Tibial artery (tissue), 4 donors: ENCODE measurements around the gene ZBTB16.
A peak's percentile ranks its signal among the peaks of the same experiment; 100 is the strongest.

ENCODE experiments used
- DNase-seq, 2 donors: peaks; one replicate each; pipeline ENCODE4 v3.0.0-alpha.2; 2019
- H3K27ac ChIP-seq, 2 donors: fragments of 200-600 bp; sonication (generic) in 1 of 2; 1 replicate in 1 of 2; 2 replicates in 1 of 2; pipeline ENCODE4 v1.5.1; 2018 to 2019; ENCODE audit warnings: mild to moderate bottlenecking in 1 of 2
- H3K27me3 ChIP-seq, 2 donors: fragments of 200-600 bp; sonication (generic) in 1 of 2; one replicate each; pipeline versions ENCODE4 v1.5.1 to v1.6.0; 2016 to 2019
- H3K36me3 ChIP-seq, 3 donors: fragments of 200-600 bp; sonication (generic) in 2 of 3; one replicate each; pipeline ENCODE4 v1.5.1; 2016 to 2019; ENCODE audit warnings: mild to moderate bottlenecking in 2 of 3
- H3K4me1 ChIP-seq, 4 donors: fragments of 200-600 bp; sonication (generic) in 2 of 4; 1 replicate in 3 of 4; 2 replicates in 1 of 4; pipeline ENCODE4 v1.5.1; 2016 to 2019
- H3K4me3 ChIP-seq, 2 donors: fragments of 200-600 bp; sonication (generic) in 1 of 2; 1 replicate in 1 of 2; 2 replicates in 1 of 2; pipeline ENCODE4 v1.5.1; 2018 to 2019; ENCODE audit warnings: mild to moderate bottlenecking in 2 of 2
- H3K9me3 ChIP-seq, 3 donors: fragments of 200-600 bp; sonication (generic) in 1 of 3; one replicate each; pipeline ENCODE4 v1.5.1; 2016 to 2019
- CTCF ChIP-seq, 2 experiments: fragments of 200-600 bp in 1 of 2; fragments of 450-650 bp in 1 of 2; IDR thresholded peaks; one replicate each; pipeline ENCODE4 v1.5.1; 2017 to 2019; ENCODE audit warnings: antibody characterized with exemption in 2 of 2, mild to moderate bottlenecking in 1 of 2, moderate library complexity in 1 of 2
- intact Hi-C: fragments of 100-400 bp; cut with DNase I; formaldehyde crosslinking; loops from one replicate; pipeline ENCODE4 v1.15.0; 2023; ENCODE audit warnings: low total_unique reads

Gene ZBTB16

GRCh38 chr11:114253771-114254170 lies 194.3 kb downstream of the ZBTB16 start:
- Histone ChIP-seq H3K4me1 (peaks cover 0 to 95% (median 57%) of the 10 kb centered on the region in 4 donors), H3K4me3 (no peak overlapping the region), H3K9me3 (no peaks in the 10 kb centered on the region), H3K27ac (peak overlapping the region; percentile 31 to 66), H3K36me3 (peaks cover 64 to 80% (median 71%) of the 10 kb centered on the region in 3 donors), H3K27me3 (no peaks in the 10 kb centered on the region)
- TF ChIP-seq CTCF (IDR thresholded peaks at IDR 0.05), result no peak
- no peak for DNase-seq
- intact Hi-C loops, result loop anchor here (10.0 kb wide), 1 partner anchor 49 kb away; no protein-coding TSS in a partner anchor

GRCh38 chr11:114254571-114255146 lies 195.1 kb downstream of the ZBTB16 start:
- H3K36me3 ChIP-seq, result peaks cover 59 to 74% (median 66%) of the 10 kb centered on the region in 3 donors
- intact Hi-C loops, result loop anchor here (5.0 to 10.0 kb wide), 2 partner anchors 50 to 192 kb away; no protein-coding TSS in a partner anchor
- TF ChIP-seq CTCF (IDR thresholded peaks at IDR 0.05), result no peak
- H3K27me3 ChIP-seq, result no peaks in the 10 kb centered on the region
- no peak overlapping the region for H3K4me3 ChIP-seq
- peak overlapping the region in 1 of 2 donors; percentile 36 for H3K27ac ChIP-seq
- no peaks in the 10 kb centered on the region for H3K9me3 ChIP-seq
- DNase-seq, result no peak
- peaks cover 0 to 100% (median 61%) of the 10 kb centered on the region in 4 donors for H3K4me1 ChIP-seq

GRCh38 chr11:114255289-114255688 lies 195.8 kb downstream of the ZBTB16 start:
- H3K9me3 ChIP-seq, result no peaks in the 10 kb centered on the region
- peaks cover 0 to 100% (median 57%) of the 10 kb centered on the region in 4 donors for H3K4me1 ChIP-seq
- intact Hi-C loops, result loop anchor here (5.0 to 10.0 kb wide), 2 partner anchors 50 to 193 kb away; no protein-coding TSS in a partner anchor
- no peaks in the 10 kb centered on the region for H3K27me3 ChIP-seq
- no peak overlapping the region for H3K27ac ChIP-seq
- no peak overlapping the region for H3K4me3 ChIP-seq
- DNase-seq, result no peak
- TF ChIP-seq CTCF (IDR thresholded peaks at IDR 0.05), result no peak
- peaks cover 52 to 68% (median 60%) of the 10 kb centered on the region in 3 donors for H3K36me3 ChIP-seq

GRCh38 chr11:114256176-114256966 lies 196.9 kb downstream of the ZBTB16 start:
- no peak for DNase-seq
- intact Hi-C loops, result loop anchor here (5.0 to 10.0 kb wide), 2 partner anchors 52 to 194 kb away; no protein-coding TSS in a partner anchor
- H3K27ac ChIP-seq, result peak overlapping the region; percentile 67 to 75
- no peaks in the 10 kb centered on the region for H3K9me3 ChIP-seq
- no peak overlapping the region for H3K4me3 ChIP-seq
- H3K36me3 ChIP-seq, result peaks cover 42 to 57% (median 49%) of the 10 kb centered on the region in 3 donors
- no peak for TF ChIP-seq CTCF (IDR thresholded peaks at IDR 0.05)
- H3K4me1 ChIP-seq, result peaks cover 0 to 99% (median 56%) of the 10 kb centered on the region in 4 donors
- no peaks in the 10 kb centered on the region for H3K27me3 ChIP-seq

GRCh38 chr11:114256967-114257286 lies 197.4 kb downstream of the ZBTB16 start:
- Histone ChIP-seq H3K4me3 (no peak overlapping the region), H3K4me1 (peaks cover 0 to 98% (median 54%) of the 10 kb centered on the region in 4 donors), H3K9me3 (no peaks in the 10 kb centered on the region), H3K27ac (peak overlapping the region; percentile 67 to 75), H3K27me3 (no peaks in the 10 kb centered on the region), H3K36me3 (peaks cover 36 to 52% (median 44%) of the 10 kb centered on the region in 3 donors)
- intact Hi-C loops, result loop anchor here (5.0 to 10.0 kb wide), 2 partner anchors 52 to 195 kb away; no protein-coding TSS in a partner anchor
- no peak for TF ChIP-seq CTCF (IDR thresholded peaks at IDR 0.05)
- no peak for DNase-seq
